CD8-positive, alpha-beta memory T cell (primary cell): ENCODE data around the gene DRC7. TPM values are rescaled to one million over a fixed set of nuclear protein-coding genes. Genes with fewer than 3 reads are reported as not detected.
"Not testable (repeated sequence)": the region's sequence is repeated elsewhere in the genome, so short reads cannot be mapped to it uniquely, and the experiment has no call there.

Experiments used
- CTCF ChIA-PET: fragments of 350-600 bp; sonication (Branson Sonifier 250); formaldehyde crosslinking; loops from one replicate; lab custom pipeline; 2021; ENCODE audit warnings: antibody characterized with exemption; lab: Charles Lee
- POLR2A ChIA-PET: fragments of 350-600 bp; sonication (Branson Sonifier 250); formaldehyde crosslinking; loops from one replicate; lab custom pipeline; 2021; ENCODE audit warnings: antibody characterized with exemption; lab: Charles Lee
- DNase-seq, 5 donors: peaks; one replicate each; pipeline versions ENCODE4 v3.0.0 to v3.0.0-alpha.2; 2020 to 2022; ENCODE audit warnings: mixed read lengths in 1 of 5
- H3K27ac ChIP-seq: one replicate; pipeline ENCODE4 v1.7.0; 2013; ENCODE audit warnings: low read depth, mild to moderate bottlenecking, low read length, moderate library complexity
- H3K27me3 ChIP-seq: 2 replicates; pipeline ENCODE4 v1.7.0; 2013; ENCODE audit warnings: low read length, mild to moderate bottlenecking; ENCODE audit not compliant: insufficient read depth, poor library complexity, severe bottlenecking
- H3K36me3 ChIP-seq: 2 replicates; pipeline ENCODE4 v1.7.0; 2013; ENCODE audit warnings: mild to moderate bottlenecking, low read length, moderate library complexity; ENCODE audit not compliant: insufficient read depth
- H3K4me1 ChIP-seq: 2 replicates; pipeline ENCODE4 v1.7.0; 2013; ENCODE audit warnings: mild to moderate bottlenecking, low read length, moderate library complexity; ENCODE audit not compliant: insufficient read depth
- H3K4me3 ChIP-seq: 2 replicates; pipeline ENCODE4 v1.7.0; 2013; ENCODE audit warnings: mild to moderate bottlenecking, low read length
- H3K9me3 ChIP-seq: 2 replicates; pipeline ENCODE4 v1.7.0; 2013; ENCODE audit warnings: mild to moderate bottlenecking, low read length
- H3K27ac Mint-ChIP-seq, 8 donors: one replicate each; pipeline ENCODE4 v1.8.0; 2020 to 2021; ENCODE audit warnings: mixed read lengths in 8 of 8, mild to moderate bottlenecking in 6 of 8, inconsistent platforms in 3 of 8, moderate library complexity in 3 of 8
- H3K27me3 Mint-ChIP-seq, 2 donors: one replicate each; pipeline ENCODE4 v1.8.0; 2020 to 2021; ENCODE audit warnings: mixed read lengths in 2 of 2, mild to moderate bottlenecking in 1 of 2, moderate library complexity in 1 of 2
- H3K36me3 Mint-ChIP-seq, 3 donors: one replicate each; pipeline ENCODE4 v1.8.0; 2020 to 2021; ENCODE audit warnings: mixed read lengths in 3 of 3, inconsistent platforms in 1 of 3, mild to moderate bottlenecking in 1 of 3
- H3K4me1 Mint-ChIP-seq, 3 donors: one replicate each; pipeline ENCODE4 v1.8.0; 2020 to 2021; ENCODE audit warnings: mixed read lengths in 3 of 3, inconsistent platforms in 1 of 3, mild to moderate bottlenecking in 1 of 3
- H3K4me3 Mint-ChIP-seq, 7 donors: one replicate each; pipeline ENCODE4 v1.8.0; 2020 to 2021; ENCODE audit warnings: mixed read lengths in 7 of 7, mild to moderate bottlenecking in 6 of 7, moderate library complexity in 4 of 7, inconsistent platforms in 2 of 7
- H3K9me3 Mint-ChIP-seq, 5 donors: one replicate each; pipeline ENCODE4 v1.8.0; 2020 to 2022; ENCODE audit warnings: mixed read lengths in 5 of 5, mild to moderate bottlenecking in 3 of 5, moderate library complexity in 2 of 5, inconsistent platforms in 1 of 5
- polyA plus RNA-seq: library from polyadenylated mRNA; unstranded; fragments of 300-500 nt; fragmentation: Illumina TruSeq; gene quantifications from one replicate; pipeline ENCODE4 v1.2.3, GENCODE V29; 2021
- total RNA-seq, 2 experiments: library from RNA; stranded (reverse); gene quantifications; one replicate each; pipeline ENCODE4 v1.2.3, GENCODE V29; 2021

Gene DRC7
- total and polyA plus RNA-seq, 3 experiments from 2014 or later = not detected

GRCh38 chr16:57740423-57741071 lies 45.9 kb downstream of the DRC7 start:
- no peaks in the 10 kb centered on the region for H3K27me3 Mint-ChIP-seq
- H3K36me3 ChIP-seq = no peaks in the 10 kb centered on the region
- H3K27me3 ChIP-seq = no peaks in the 10 kb centered on the region
- H3K9me3 Mint-ChIP-seq = no peaks in the 10 kb centered on the region
- no peak overlapping the region for H3K4me3 Mint-ChIP-seq
- H3K9me3 ChIP-seq = no peaks in the 10 kb centered on the region
- no peak overlapping the region for H3K27ac Mint-ChIP-seq
- no peak overlapping the region for H3K4me3 ChIP-seq
- no peak for DNase-seq
- peaks cover 0 to 39% (median 4%) of the 10 kb centered on the region in 3 donors for H3K36me3 Mint-ChIP-seq
- H3K4me1 Mint-ChIP-seq = peaks cover 16 to 25% (median 21%) of the 10 kb centered on the region in 3 donors
- no peak overlapping the region for H3K27ac ChIP-seq
- ChIA-PET POLR2A (no interaction called here), CTCF (no interaction called here)
- H3K4me1 ChIP-seq = peaks cover 20% of the 10 kb centered on the region

GRCh38 chr16:57741660-57742191 lies 47.1 kb downstream of the DRC7 start:
- no peak overlapping the region for H3K4me3 ChIP-seq
- no peaks in the 10 kb centered on the region for H3K9me3 Mint-ChIP-seq
- no peak overlapping the region for H3K27ac Mint-ChIP-seq
- H3K36me3 ChIP-seq = no peaks in the 10 kb centered on the region
- no peaks in the 10 kb centered on the region for H3K9me3 ChIP-seq
- H3K27me3 Mint-ChIP-seq = no peaks in the 10 kb centered on the region
- H3K27me3 ChIP-seq = no peaks in the 10 kb centered on the region
- H3K4me1 ChIP-seq = peaks cover 11% of the 10 kb centered on the region
- CTCF ChIA-PET = no interaction called here
- no peak overlapping the region for H3K4me3 Mint-ChIP-seq
- POLR2A ChIA-PET = no interaction called here
- H3K4me1 Mint-ChIP-seq = peaks cover 6 to 13% (median 12%) of the 10 kb centered on the region in 3 donors
- no peak overlapping the region for H3K27ac ChIP-seq
- H3K36me3 Mint-ChIP-seq = peaks cover 0 to 37% (median 4%) of the 10 kb centered on the region in 3 donors
- DNase-seq = no peak

GRCh38 chr16:57742543-57742942 lies 47.9 kb downstream of the DRC7 start:
- H3K9me3 ChIP-seq = no peaks in the 10 kb centered on the region
- Mint-ChIP-seq H3K4me3 (no peak overlapping the region), H3K4me1 (peaks cover 3 to 5% (median 4%) of the 10 kb centered on the region in 3 donors), H3K27me3 (no peaks in the 10 kb centered on the region), H3K27ac (no peak overlapping the region), H3K36me3 (peaks cover 0 to 41% (median 7%) of the 10 kb centered on the region in 3 donors), H3K9me3 (no peaks in the 10 kb centered on the region)
- no peaks in the 10 kb centered on the region for H3K27me3 ChIP-seq
- H3K4me3 ChIP-seq = no peak overlapping the region
- H3K27ac ChIP-seq = no peak overlapping the region
- peaks cover 3% of the 10 kb centered on the region for H3K4me1 ChIP-seq
- DNase-seq = no peak
- CTCF ChIA-PET = interaction anchor here (0.8 kb wide), 1 partner anchor 15 kb away, joined by 3 read pairs; no protein-coding TSS in a partner anchor
- H3K36me3 ChIP-seq = no peaks in the 10 kb centered on the region
- POLR2A ChIA-PET = no interaction called here

GRCh38 chr16:57743458-57743857 lies 48.9 kb downstream of the DRC7 start:
- H3K4me1 Mint-ChIP-seq = no peaks in the 10 kb centered on the region
- no peak overlapping the region for H3K4me3 Mint-ChIP-seq
- H3K36me3 Mint-ChIP-seq = peaks cover 0 to 40% (median 8%) of the 10 kb centered on the region in 3 donors
- DNase-seq = no peak
- CTCF ChIA-PET = no interaction called here
- POLR2A ChIA-PET = no interaction called here
- Histone ChIP-seq H3K9me3 (no peaks in the 10 kb centered on the region), H3K4me3 (no peak overlapping the region), H3K4me1 (no peaks in the 10 kb centered on the region), H3K27me3 (no peaks in the 10 kb centered on the region), H3K27ac (no peak overlapping the region), H3K36me3 (no peaks in the 10 kb centered on the region)
- H3K27ac Mint-ChIP-seq = no peak overlapping the region
- no peaks in the 10 kb centered on the region for H3K9me3 Mint-ChIP-seq
- H3K27me3 Mint-ChIP-seq = no peaks in the 10 kb centered on the region

GRCh38 chr16:57743886-57744641 lies 49.5 kb downstream of the DRC7 start:
- Mint-ChIP-seq H3K4me3 (no peak overlapping the region), H3K27ac (no peak overlapping the region), H3K27me3 (no peaks in the 10 kb centered on the region), H3K4me1 (no peaks in the 10 kb centered on the region), H3K36me3 (peaks cover 0 to 40% (median 8%) of the 10 kb centered on the region in 3 donors), H3K9me3 (no peaks in the 10 kb centered on the region)
- Histone ChIP-seq H3K27ac (no peak overlapping the region), H3K4me1 (no peaks in the 10 kb centered on the region), H3K9me3 (no peaks in the 10 kb centered on the region), H3K4me3 (no peak overlapping the region), H3K27me3 (no peaks in the 10 kb centered on the region), H3K36me3 (no peaks in the 10 kb centered on the region)
- CTCF ChIA-PET = no interaction called here
- POLR2A ChIA-PET = no interaction called here
- no peak for DNase-seq

- ChIA-PET POLR2A (no interaction called here), CTCF (no interaction called here)
- H3K27me3 ChIP-seq = no peaks in the 10 kb centered on the region
- no peak overlapping the region for H3K27ac Mint-ChIP-seq
- no peaks in the 10 kb centered on the region for H3K9me3 ChIP-seq
- no peak overlapping the region for H3K27ac ChIP-seq
- no peaks in the 10 kb centered on the region for H3K9me3 Mint-ChIP-seq
- no peak for DNase-seq
- H3K4me3 ChIP-seq = no peak overlapping the region
- no peaks in the 10 kb centered on the region for H3K27me3 Mint-ChIP-seq
- no peaks in the 10 kb centered on the region for H3K36me3 ChIP-seq
- no peaks in the 10 kb centered on the region for H3K4me1 Mint-ChIP-seq
- H3K4me3 Mint-ChIP-seq = no peak overlapping the region
- H3K36me3 Mint-ChIP-seq = peaks cover 0 to 40% (median 8%) of the 10 kb centered on the region in 3 donors
- no peaks in the 10 kb centered on the region for H3K4me1 ChIP-seq
Observed at GRCh38 chr16:57744642-57744903, 50.0 kb downstream of the DRC7 start.

GRCh38 chr16:57745768-57746167 lies 51.2 kb downstream of the DRC7 start:
- H3K4me3 Mint-ChIP-seq = no peak overlapping the region
- no peak for DNase-seq
- no peaks in the 10 kb centered on the region for H3K36me3 ChIP-seq
- ChIA-PET POLR2A (no interaction called here), CTCF (no interaction called here)
- H3K9me3 ChIP-seq = no peaks in the 10 kb centered on the region
- H3K27me3 ChIP-seq = no peaks in the 10 kb centered on the region
- H3K27ac Mint-ChIP-seq = peak overlapping the region in 2 of 8 donors; percentile 5 to 35
- no peaks in the 10 kb centered on the region for H3K9me3 Mint-ChIP-seq
- no peaks in the 10 kb centered on the region for H3K4me1 ChIP-seq
- peaks cover 0 to 6% (median 4%) of the 10 kb centered on the region in 3 donors for H3K4me1 Mint-ChIP-seq
- peaks cover 0 to 43% (median 8%) of the 10 kb centered on the region in 3 donors for H3K36me3 Mint-ChIP-seq
- H3K27ac ChIP-seq = no peak overlapping the region
- no peaks in the 10 kb centered on the region for H3K27me3 Mint-ChIP-seq
- H3K4me3 ChIP-seq = no peak overlapping the region

- H3K36me3 ChIP-seq, DNase-seq, H3K27me3 ChIP-seq, CTCF ChIA-PET, H3K27ac ChIP-seq, H3K4me3 ChIP-seq, H3K9me3 Mint-ChIP-seq, H3K27me3 Mint-ChIP-seq, POLR2A ChIA-PET, H3K4me3 Mint-ChIP-seq, H3K4me1 ChIP-seq, H3K27ac Mint-ChIP-seq, H3K9me3 ChIP-seq, H3K4me1 Mint-ChIP-seq: not testable (repeated sequence)
- H3K36me3 Mint-ChIP-seq = peaks cover 0 to 46% (median 8%) of the 10 kb centered on the region in 3 donors
Observed at GRCh38 chr16:57746316-57746715, 51.7 kb downstream of the DRC7 start.
